Tibial nerve (tissue), 4 donors: Measurements from ENCODE around the gene TNFRSF21.

ENCODE experiments used
- EP300 ChIP-seq, 2 donors: sonication (generic); formaldehyde crosslinking; IDR thresholded peaks; one replicate each; pipeline ENCODE4 v1.6.1; 2017; ENCODE audit warnings: antibody characterized with exemption in 2 of 2, mild to moderate bottlenecking in 1 of 2
- POLR2A ChIP-seq, 2 donors: fragments of 450-650 bp; IDR thresholded peaks; one replicate each; pipeline ENCODE4 v1.6.1; 2017; ENCODE audit warnings: antibody characterized with exemption in 2 of 2, mild to moderate bottlenecking in 2 of 2, moderate library complexity in 2 of 2
- TF ChIP-seq, protein P1 (sequence below), 5 experiments: fragments of 200-600 bp in 3 of 5; fragments of 450-650 bp in 2 of 5; sonication (generic) in 3 of 5; IDR thresholded peaks; one replicate each; pipeline ENCODE4 v1.5.1; 2016 to 2019; ENCODE audit warnings: antibody characterized with exemption in 5 of 5, mild to moderate bottlenecking in 3 of 5, moderate library complexity in 2 of 5

DNA sequence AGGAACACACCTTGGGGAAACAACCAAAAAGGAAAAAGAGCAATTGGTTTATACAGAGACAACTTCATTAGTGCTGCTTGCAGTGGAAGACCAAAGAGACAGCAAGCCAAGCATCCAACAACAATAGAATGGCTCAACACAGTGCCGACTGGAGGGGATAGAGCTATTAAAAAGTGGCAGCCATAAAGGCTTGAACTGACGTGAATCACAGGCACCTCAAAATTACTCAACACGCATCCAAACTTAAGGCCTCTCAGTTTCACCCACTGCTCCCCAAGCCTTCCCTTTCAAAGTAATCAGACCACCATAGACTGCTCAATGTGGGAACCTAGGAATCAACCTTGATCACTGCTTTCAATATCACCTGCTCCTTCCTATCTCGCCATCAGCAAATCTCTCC is 9.7 kb downstream of the TNFRSF21 start:
- TF ChIP-seq, protein P1, sequence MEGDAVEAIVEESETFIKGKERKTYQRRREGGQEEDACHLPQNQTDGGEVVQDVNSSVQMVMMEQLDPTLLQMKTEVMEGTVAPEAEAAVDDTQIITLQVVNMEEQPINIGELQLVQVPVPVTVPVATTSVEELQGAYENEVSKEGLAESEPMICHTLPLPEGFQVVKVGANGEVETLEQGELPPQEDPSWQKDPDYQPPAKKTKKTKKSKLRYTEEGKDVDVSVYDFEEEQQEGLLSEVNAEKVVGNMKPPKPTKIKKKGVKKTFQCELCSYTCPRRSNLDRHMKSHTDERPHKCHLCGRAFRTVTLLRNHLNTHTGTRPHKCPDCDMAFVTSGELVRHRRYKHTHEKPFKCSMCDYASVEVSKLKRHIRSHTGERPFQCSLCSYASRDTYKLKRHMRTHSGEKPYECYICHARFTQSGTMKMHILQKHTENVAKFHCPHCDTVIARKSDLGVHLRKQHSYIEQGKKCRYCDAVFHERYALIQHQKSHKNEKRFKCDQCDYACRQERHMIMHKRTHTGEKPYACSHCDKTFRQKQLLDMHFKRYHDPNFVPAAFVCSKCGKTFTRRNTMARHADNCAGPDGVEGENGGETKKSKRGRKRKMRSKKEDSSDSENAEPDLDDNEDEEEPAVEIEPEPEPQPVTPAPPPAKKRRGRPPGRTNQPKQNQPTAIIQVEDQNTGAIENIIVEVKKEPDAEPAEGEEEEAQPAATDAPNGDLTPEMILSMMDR (IDR thresholded peaks at IDR 0.05), result no peak
- no peak for TF ChIP-seq POLR2A (IDR thresholded peaks at IDR 0.05)
- no peak for TF ChIP-seq EP300 (IDR thresholded peaks at IDR 0.05)
